Mesothelial cell of epicardium (in vitro differentiated cells): ENCODE measurements around the gene PLXNA2. TPM values are rescaled to one million over a fixed set of nuclear protein-coding genes. Genes with fewer than 3 reads are reported as not detected.

Source experiments
- DNase-seq, 2 experiments: peaks; one replicate each; pipeline ENCODE4 v3.0.0; 2021; ENCODE audit warnings: low spot score in 2 of 2; ENCODE audit not compliant: unreplicated experiment in 2 of 2
- H3K27ac Mint-ChIP-seq: 2 replicates; pipeline ENCODE4 v1.8.0; 2021; ENCODE audit warnings: mixed read lengths
- H3K27me3 Mint-ChIP-seq: 2 replicates; pipeline ENCODE4 v1.8.0; 2021; ENCODE audit warnings: low read depth, mixed read lengths
- H3K36me3 Mint-ChIP-seq: 2 replicates; pipeline ENCODE4 v1.8.0; 2021; ENCODE audit warnings: mixed read lengths
- H3K4me1 Mint-ChIP-seq: 2 replicates; pipeline ENCODE4 v1.8.0; 2021; ENCODE audit warnings: mixed read lengths
- H3K4me3 Mint-ChIP-seq: 2 replicates; pipeline ENCODE4 v1.8.0; 2021; ENCODE audit warnings: mild to moderate bottlenecking, moderate library complexity, mixed read lengths
- H3K9me3 Mint-ChIP-seq: 2 replicates; pipeline ENCODE4 v1.8.0; 2021; ENCODE audit warnings: mixed read lengths
- CTCF ChIP-seq: fragments of 200-600 bp; sonication (generic); IDR thresholded peaks from one replicate; pipeline ENCODE4 v1.5.0; 2021; ENCODE audit warnings: antibody characterized with exemption; ENCODE audit not compliant: unreplicated experiment
- total RNA-seq: library from RNA; stranded (reverse); gene quantifications from 3 replicates; pipeline ENCODE4 v1.2.1, GENCODE V29; 2021

Gene PLXNA2
- total RNA-seq, 1 donor from 2014 or later, result 14.7 TPM

GRCh38 chr1:208031316-208031931, 212.8 kb downstream of the PLXNA2 start:
- Mint-ChIP-seq H3K36me3 (peaks cover 13% of the 10 kb centered on the region), H3K4me1 (no peaks in the 10 kb centered on the region), H3K27me3 (peaks cover 6% of the 10 kb centered on the region), H3K27ac (no peak overlapping the region), H3K4me3 (no peak overlapping the region), H3K9me3 (no peaks in the 10 kb centered on the region)
- TF ChIP-seq CTCF, result no peak
- no peak for DNase-seq

GRCh38 chr1:208030288-208031091, 213.7 kb downstream of the PLXNA2 start:
- H3K27ac Mint-ChIP-seq, result peak overlapping the region; percentile 7
- H3K4me3 Mint-ChIP-seq, result no peak overlapping the region
- no peak for DNase-seq

GRCh38 chr1:208029381-208030287, 214.6 kb downstream of the PLXNA2 start:
- DNase-seq, result no peak
- no peak overlapping the region for H3K4me3 Mint-ChIP-seq
- no peak for TF ChIP-seq CTCF
- H3K27me3 Mint-ChIP-seq, result peaks cover 15% of the 10 kb centered on the region
- no peaks in the 10 kb centered on the region for H3K4me1 Mint-ChIP-seq
- H3K9me3 Mint-ChIP-seq, result no peaks in the 10 kb centered on the region
- peak overlapping the region; percentile 7 for H3K27ac Mint-ChIP-seq
- H3K36me3 Mint-ChIP-seq, result peaks cover 13% of the 10 kb centered on the region

More at GRCh38 chr1:208030288-208031091, 213.7 kb downstream of the PLXNA2 start:
- Mint-ChIP-seq H3K27me3 (peaks cover 8% of the 10 kb centered on the region), H3K36me3 (peaks cover 13% of the 10 kb centered on the region), H3K9me3 (no peaks in the 10 kb centered on the region), H3K4me1 (no peaks in the 10 kb centered on the region)
- TF ChIP-seq CTCF, result no peak

GRCh38 chr1:208028526-208028925, 215.7 kb downstream of the PLXNA2 start:
- Mint-ChIP-seq H3K27ac (no peak overlapping the region), H3K27me3 (peaks cover 24% of the 10 kb centered on the region), H3K4me3 (no peak overlapping the region), H3K36me3 (peaks cover 10% of the 10 kb centered on the region), H3K4me1 (no peaks in the 10 kb centered on the region), H3K9me3 (no peaks in the 10 kb centered on the region)
- DNase-seq, result no peak
- TF ChIP-seq CTCF, result no peak

GRCh38 chr1:208027861-208028260, 216.3 kb downstream of the PLXNA2 start:
- H3K4me3 Mint-ChIP-seq, result no peak overlapping the region
- no peak overlapping the region for H3K27ac Mint-ChIP-seq
- H3K9me3 Mint-ChIP-seq, result no peaks in the 10 kb centered on the region
- no peak for DNase-seq
- TF ChIP-seq CTCF, result no peak
- H3K36me3 Mint-ChIP-seq, result peaks cover 8% of the 10 kb centered on the region
- H3K27me3 Mint-ChIP-seq, result peaks cover 30% of the 10 kb centered on the region
- no peaks in the 10 kb centered on the region for H3K4me1 Mint-ChIP-seq
